Measurements from ENCODE around the gene TPX2.

- no peak for TF ChIP-seq HDAC2 (IDR thresholded peaks at IDR 0.05; ENCODE audit: borderline replicate concordance in 1 of 2, low read depth in 2 of 2, low read length in 2 of 2)
- TF ChIP-seq JUND (IDR thresholded peaks at IDR 0.05; ENCODE audit: low read length): no peak
- TF ChIP-seq, protein P1, sequence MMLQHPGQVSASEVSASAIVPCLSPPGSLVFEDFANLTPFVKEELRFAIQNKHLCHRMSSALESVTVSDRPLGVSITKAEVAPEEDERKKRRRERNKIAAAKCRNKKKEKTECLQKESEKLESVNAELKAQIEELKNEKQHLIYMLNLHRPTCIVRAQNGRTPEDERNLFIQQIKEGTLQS (IDR thresholded peaks at IDR 0.05; ENCODE audit: insufficient read depth, low read depth, low read length): no peak
- TF ChIP-seq, protein P2, sequence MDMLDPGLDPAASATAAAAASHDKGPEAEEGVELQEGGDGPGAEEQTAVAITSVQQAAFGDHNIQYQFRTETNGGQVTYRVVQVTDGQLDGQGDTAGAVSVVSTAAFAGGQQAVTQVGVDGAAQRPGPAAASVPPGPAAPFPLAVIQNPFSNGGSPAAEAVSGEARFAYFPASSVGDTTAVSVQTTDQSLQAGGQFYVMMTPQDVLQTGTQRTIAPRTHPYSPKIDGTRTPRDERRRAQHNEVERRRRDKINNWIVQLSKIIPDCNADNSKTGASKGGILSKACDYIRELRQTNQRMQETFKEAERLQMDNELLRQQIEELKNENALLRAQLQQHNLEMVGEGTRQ (IDR thresholded peaks at IDR 0.05; ENCODE audit: low read length): no peak
- no peak for TF ChIP-seq CTCF (IDR thresholded peaks at IDR 0.05; ENCODE audit: control extremely low read depth in 1 of 3, insufficient read depth in 1 of 3, low read depth in 1 of 3, low read length in 3 of 3)
- TF ChIP-seq EP300 (IDR thresholded peaks at IDR 0.05; ENCODE audit: borderline replicate concordance in 1 of 2, low read depth in 2 of 2, low read length in 2 of 2): no peak
- TF ChIP-seq CEBPB (IDR thresholded peaks at IDR 0.05; ENCODE audit: low read depth, low read length): no peak
- no peak for TF ChIP-seq POLR2A (IDR thresholded peaks at IDR 0.05; ENCODE audit: control extremely low read depth in 1 of 2, low read depth in 2 of 2, low read length in 2 of 2)
- TF ChIP-seq CTBP2 (IDR thresholded peaks at IDR 0.05; ENCODE audit: borderline replicate concordance, insufficient read depth, insufficient read length, low read length): no peak
- no peak for TF ChIP-seq SIX5 (IDR thresholded peaks at IDR 0.05; ENCODE audit: low read depth, low read length)
- TF ChIP-seq GABPA (IDR thresholded peaks at IDR 0.05; ENCODE audit: borderline replicate concordance, insufficient read depth, low read length): no peak
- TF ChIP-seq SP2 (IDR thresholded peaks at IDR 0.05; ENCODE audit: low read length): no peak
Observed at GRCh38 chr20:31818376-31818908, 79.4 kb downstream of the TPX2 start.
